Mucosa of stomach (tissue), 1 donor: ENCODE data around the gene DRGX.

ENCODE experiments used
- H3K27me3 ChIP-seq: one replicate; pipeline ENCODE4 v1.7.0; 2013; ENCODE audit warnings: mild to moderate bottlenecking, low read length; ENCODE audit not compliant: control insufficient read depth, insufficient read depth
- H3K36me3 ChIP-seq: one replicate; pipeline ENCODE4 v1.7.0; 2013; ENCODE audit warnings: low read length; ENCODE audit not compliant: control insufficient read depth, insufficient read depth
- H3K4me1 ChIP-seq: one replicate; pipeline ENCODE4 v1.7.0; 2013; ENCODE audit warnings: mild to moderate bottlenecking, low read length; ENCODE audit not compliant: control insufficient read depth, insufficient read depth
- H3K4me3 ChIP-seq: one replicate; pipeline ENCODE4 v1.7.0; 2013; ENCODE audit warnings: low read length
- H3K9ac ChIP-seq: one replicate; pipeline ENCODE4 v1.7.0; 2013; ENCODE audit warnings: mild to moderate bottlenecking, low read length, moderate library complexity
- H3K9me3 ChIP-seq: one replicate; pipeline ENCODE4 v1.7.0; 2013; ENCODE audit warnings: mild to moderate bottlenecking, low read length, moderate library complexity; ENCODE audit not compliant: control insufficient read depth
- donor health status: Pancreatic carcinoma.

The DRGX gene

DNA sequence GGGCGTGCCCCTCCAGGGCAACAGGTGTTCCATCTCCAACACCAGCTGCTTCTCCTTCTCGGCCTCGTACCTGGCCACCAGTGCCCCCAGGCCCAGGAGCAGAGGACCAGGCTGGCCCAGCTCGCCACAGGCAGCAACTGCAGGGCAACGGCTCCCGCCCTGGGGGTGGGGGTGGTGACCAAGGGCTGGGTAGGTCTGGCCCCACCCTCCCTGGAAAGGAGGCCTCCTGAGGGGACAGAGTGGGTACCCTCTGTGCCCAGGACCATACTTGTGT, 22.1 kb upstream of the DRGX start:
- Histone ChIP-seq H3K4me3 (no peak overlapping the region), H3K4me1 (no peaks in the 10 kb centered on the region), H3K27me3 (no peaks in the 10 kb centered on the region), H3K9me3 (no peaks in the 10 kb centered on the region), H3K9ac (no peak overlapping the region), H3K36me3 (no peaks in the 10 kb centered on the region)

DNA sequence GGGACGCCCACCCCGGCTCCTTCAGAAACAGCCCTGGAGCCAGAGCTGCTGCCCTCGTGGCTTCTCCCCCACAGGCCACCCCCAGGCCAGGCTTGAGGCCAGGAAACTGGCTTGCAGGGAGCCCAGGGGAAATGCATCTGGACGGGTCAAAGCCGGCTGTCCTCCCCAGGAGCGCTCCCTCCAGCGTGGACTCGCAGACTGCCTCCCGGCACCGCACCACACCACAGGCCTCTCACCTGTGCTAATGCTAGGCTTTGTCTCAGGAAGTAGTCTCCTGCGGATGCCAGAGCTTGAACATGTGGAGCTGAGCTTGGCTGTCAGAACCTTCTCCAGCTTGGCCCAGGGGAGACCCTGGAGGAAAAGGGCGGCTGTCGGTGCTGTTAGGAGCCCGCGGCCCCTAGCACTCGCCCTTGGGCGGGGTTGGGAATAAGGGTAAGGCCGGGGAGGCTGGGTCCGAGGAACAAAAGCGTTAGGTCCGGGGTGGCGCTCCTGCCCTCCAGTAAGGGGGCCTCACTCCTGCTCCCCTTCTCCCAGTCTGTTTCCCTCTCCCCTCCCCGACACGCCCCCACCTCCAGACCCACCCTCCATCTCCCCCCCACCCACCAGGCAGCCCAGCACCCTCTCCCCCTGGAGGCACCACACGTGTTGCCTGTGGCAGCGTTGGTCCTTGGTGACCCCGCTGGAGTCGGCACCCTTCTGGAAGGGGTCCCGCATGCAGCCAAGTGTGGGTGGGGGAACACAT, 21.6 kb upstream of the DRGX start:
- Histone ChIP-seq H3K9ac (no peak overlapping the region), H3K4me1 (no peaks in the 10 kb centered on the region), H3K4me3 (no peak overlapping the region), H3K9me3 (no peaks in the 10 kb centered on the region), H3K36me3 (no peaks in the 10 kb centered on the region), H3K27me3 (no peaks in the 10 kb centered on the region)

DNA sequence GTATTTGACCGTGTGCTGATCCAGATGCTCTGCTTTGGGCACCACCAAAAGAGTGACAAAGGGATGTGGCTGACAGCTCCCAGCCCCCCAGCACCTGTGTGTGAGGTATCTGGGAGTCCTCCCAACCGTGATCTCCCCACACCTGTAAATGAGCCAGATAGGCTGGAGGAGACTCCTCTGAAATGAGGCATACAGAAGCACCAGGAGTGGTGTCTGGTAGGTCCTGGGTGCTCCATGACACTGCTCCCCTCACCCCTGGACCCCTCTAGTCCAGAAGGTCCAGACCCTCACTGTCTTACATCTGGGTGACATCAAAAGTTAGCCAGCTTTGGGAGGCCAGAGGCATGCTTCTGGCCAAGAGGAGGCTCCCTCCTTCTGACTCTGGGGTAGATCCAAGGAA, 20.0 kb upstream of the DRGX start:
- no peak overlapping the region for H3K9ac ChIP-seq
- H3K36me3 ChIP-seq = no peaks in the 10 kb centered on the region
- no peaks in the 10 kb centered on the region for H3K9me3 ChIP-seq
- H3K4me1 ChIP-seq = no peaks in the 10 kb centered on the region
- no peaks in the 10 kb centered on the region for H3K27me3 ChIP-seq
- no peak overlapping the region for H3K4me3 ChIP-seq

GRCh38 chr10:49415109-49415508, 19.2 kb upstream of the DRGX start:
- H3K27me3 ChIP-seq = no peaks in the 10 kb centered on the region
- no peaks in the 10 kb centered on the region for H3K9me3 ChIP-seq
- H3K36me3 ChIP-seq = no peaks in the 10 kb centered on the region
- H3K9ac ChIP-seq = no peak overlapping the region
- no peak overlapping the region for H3K4me3 ChIP-seq
- no peaks in the 10 kb centered on the region for H3K4me1 ChIP-seq

DNA sequence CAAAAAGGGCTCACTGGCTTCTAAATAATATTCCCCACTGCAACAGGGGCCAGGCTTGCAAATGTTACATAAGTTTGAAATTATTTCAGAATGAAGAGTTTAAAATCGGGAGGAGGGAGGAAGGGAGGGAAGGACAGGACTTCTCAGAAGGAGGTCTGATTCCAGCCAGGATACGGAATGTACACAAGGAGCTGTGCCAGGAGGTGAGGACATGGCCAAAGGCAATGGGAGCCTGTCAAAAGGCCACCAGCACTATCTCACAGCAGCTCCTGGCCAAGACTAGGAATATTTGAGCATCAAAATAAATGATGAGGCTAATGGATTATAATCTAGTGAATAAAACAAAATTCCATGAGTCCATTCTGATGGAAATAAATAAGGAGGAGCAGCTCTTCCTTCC, 18.6 kb upstream of the DRGX start:
- Histone ChIP-seq H3K4me3 (no peak overlapping the region), H3K4me1 (no peaks in the 10 kb centered on the region), H3K9me3 (no peaks in the 10 kb centered on the region), H3K36me3 (no peaks in the 10 kb centered on the region), H3K27me3 (peaks cover under 1% of the 10 kb centered on the region), H3K9ac (no peak overlapping the region)

DNA sequence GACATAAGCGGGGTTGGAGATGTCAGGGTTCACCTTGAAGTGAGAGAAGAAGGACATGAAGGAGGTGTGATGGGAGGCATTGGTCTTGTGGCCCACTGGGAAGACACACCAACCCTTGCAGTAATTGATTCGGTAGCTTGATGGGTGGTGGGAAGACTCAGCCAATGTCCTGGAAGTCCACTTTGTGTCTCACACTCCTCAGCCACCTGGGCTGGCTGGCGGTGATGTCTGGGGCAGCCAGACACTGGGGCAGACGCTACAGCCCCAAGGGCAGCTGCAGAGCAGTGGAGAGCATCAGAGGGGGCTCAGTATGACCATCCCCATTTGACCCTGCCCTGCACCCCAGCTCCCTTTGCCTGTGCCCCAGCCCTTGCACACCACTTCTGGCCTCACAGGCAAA, 16.7 kb upstream of the DRGX start:
- Histone ChIP-seq H3K36me3 (no peaks in the 10 kb centered on the region), H3K27me3 (peaks cover 15% of the 10 kb centered on the region), H3K9me3 (no peaks in the 10 kb centered on the region), H3K4me3 (no peak overlapping the region), H3K4me1 (no peaks in the 10 kb centered on the region), H3K9ac (no peak overlapping the region)

GRCh38 chr10:49410365-49411074, 14.6 kb upstream of the DRGX start:
- H3K36me3 ChIP-seq = no peaks in the 10 kb centered on the region
- peaks cover 15% of the 10 kb centered on the region for H3K27me3 ChIP-seq
- H3K4me1 ChIP-seq = no peaks in the 10 kb centered on the region
- H3K4me3 ChIP-seq = no peak overlapping the region
- H3K9ac ChIP-seq = no peak overlapping the region
- no peaks in the 10 kb centered on the region for H3K9me3 ChIP-seq

GRCh38 chr10:49409755-49410154, 13.9 kb upstream of the DRGX start:
- Histone ChIP-seq H3K4me3 (no peak overlapping the region), H3K9me3 (no peaks in the 10 kb centered on the region), H3K4me1 (no peaks in the 10 kb centered on the region), H3K27me3 (peaks cover 15% of the 10 kb centered on the region), H3K36me3 (no peaks in the 10 kb centered on the region), H3K9ac (no peak overlapping the region)

DNA sequence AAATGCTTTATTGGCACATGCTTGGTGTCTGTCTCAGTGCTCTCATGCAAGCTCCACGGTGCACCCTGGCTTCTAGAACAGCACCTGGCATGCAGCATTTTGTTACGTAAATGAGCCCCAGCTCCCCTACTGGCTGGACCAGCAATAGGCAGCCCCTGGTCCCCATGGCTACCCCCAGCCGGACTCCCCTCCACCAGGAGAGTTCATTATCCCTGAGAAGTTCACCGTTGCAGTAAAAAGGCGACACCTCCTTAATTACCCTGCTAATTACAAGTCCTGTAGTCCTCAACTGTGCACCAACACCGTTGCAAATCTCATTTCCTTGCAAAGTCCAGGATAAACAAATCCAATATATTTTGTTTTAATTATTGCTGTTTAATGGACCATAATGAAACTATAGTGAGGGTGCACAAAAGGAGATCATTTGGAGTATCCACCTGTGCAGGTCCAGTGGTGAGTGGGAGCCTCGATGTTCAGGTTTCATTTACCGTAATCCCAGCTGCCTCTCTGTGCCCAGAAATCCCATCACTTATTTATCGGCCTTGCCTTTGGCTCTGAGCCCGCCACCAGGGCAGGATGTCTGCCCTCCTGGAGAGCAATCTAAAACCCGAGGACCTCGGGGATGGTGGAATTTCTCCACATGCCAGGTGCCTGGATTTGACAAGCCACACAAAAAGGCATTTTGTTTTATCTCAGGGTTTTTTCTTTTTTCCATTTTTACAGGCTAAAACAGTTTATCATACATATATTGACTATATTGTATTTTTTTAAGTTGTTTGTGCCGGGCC, 12.8 kb upstream of the DRGX start:
- Histone ChIP-seq H3K9me3 (no peaks in the 10 kb centered on the region), H3K9ac (no peak overlapping the region), H3K4me1 (no peaks in the 10 kb centered on the region), H3K4me3 (no peak overlapping the region), H3K27me3 (peaks cover 15% of the 10 kb centered on the region), H3K36me3 (no peaks in the 10 kb centered on the region)

- Histone ChIP-seq H3K4me1 (no peaks in the 10 kb centered on the region), H3K9ac (no peak overlapping the region), H3K27me3 (peaks cover 15% of the 10 kb centered on the region), H3K4me3 (no peak overlapping the region), H3K9me3 (no peaks in the 10 kb centered on the region), H3K36me3 (no peaks in the 10 kb centered on the region)
Observed at GRCh38 chr10:49407552-49408137, 11.8 kb upstream of the DRGX start.

DNA sequence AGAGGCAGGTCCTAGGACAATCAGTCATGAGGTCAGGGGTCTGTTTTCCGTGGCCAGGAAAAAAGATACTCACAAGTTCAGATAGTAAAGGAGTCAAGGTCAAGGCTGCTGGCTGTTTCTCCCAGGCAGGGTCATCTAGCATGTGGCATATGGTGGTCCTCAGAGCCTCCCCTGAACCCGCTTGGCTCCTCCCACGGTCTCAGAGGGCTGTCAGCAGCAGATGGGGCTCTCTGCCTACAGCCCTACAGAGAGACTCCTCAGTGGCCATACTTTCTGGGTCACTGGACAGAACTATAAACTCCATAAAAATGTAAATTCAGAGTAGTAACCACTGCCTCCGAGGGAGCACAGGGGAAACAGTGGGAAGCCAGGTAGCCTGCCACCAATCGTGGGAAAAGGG, 11.3 kb upstream of the DRGX start:
- H3K27me3 ChIP-seq = peaks cover 19% of the 10 kb centered on the region
- H3K4me3 ChIP-seq = no peak overlapping the region
- H3K9ac ChIP-seq = no peak overlapping the region
- no peaks in the 10 kb centered on the region for H3K4me1 ChIP-seq
- H3K36me3 ChIP-seq = no peaks in the 10 kb centered on the region
- H3K9me3 ChIP-seq = no peaks in the 10 kb centered on the region

DNA sequence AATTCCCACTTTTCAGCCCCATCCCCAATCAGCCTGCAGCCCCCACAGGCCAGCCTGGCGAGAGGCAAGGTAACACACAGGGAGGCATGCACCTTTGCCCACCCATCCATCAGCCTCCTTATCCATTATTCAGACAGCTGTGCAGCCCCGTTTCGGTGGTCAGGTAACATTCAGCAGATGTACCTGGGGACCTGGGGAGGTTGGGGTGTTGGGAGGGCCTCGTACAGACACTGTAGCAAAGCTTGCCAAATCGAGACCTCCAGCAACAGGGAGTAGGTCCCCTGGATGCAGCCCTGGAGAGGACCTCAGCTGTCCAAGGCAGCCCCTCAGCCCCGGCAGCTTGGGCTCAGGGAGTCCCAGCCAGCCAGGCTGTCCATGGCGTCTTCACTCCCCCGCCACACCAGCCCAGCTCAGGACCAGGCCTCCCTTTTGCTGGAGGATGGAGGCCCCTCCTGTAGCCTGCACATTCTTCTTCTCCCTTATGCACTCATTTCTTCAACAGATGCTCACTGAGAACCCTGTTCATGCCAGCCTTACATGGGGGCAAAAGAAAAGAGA, 8.5 kb upstream of the DRGX start:
- H3K4me3 ChIP-seq = no peak overlapping the region
- no peaks in the 10 kb centered on the region for H3K9me3 ChIP-seq
- H3K36me3 ChIP-seq = no peaks in the 10 kb centered on the region
- H3K9ac ChIP-seq = no peak overlapping the region
- H3K4me1 ChIP-seq = no peaks in the 10 kb centered on the region
- H3K27me3 ChIP-seq = peaks cover 25% of the 10 kb centered on the region
